Measurements from ENCODE around the gene GDF7.

The GDF7 gene

DNA sequence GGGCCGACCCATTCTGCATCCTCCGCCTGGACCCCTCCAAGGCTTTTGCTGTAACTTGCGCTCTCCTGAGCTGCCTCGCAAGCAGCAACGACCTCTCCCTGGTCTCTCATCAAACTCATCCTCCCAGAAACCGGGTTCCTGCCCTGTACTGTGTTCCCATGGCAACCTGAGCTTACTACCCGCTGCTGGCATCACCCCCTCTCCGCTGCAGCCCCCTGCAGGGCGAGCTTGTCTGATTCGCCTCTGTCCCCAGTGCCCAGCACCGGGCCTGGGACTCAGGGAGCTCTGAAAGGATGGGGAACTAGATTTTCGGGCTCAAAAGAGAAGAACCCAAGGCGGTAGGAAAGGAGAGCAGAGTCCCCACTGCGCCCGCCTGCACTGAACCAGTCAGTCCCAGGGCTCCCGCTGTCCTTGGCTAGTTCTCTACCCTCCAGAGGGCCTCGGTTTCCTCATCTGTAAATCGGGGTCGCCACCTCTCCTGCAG lies 16.5 kb upstream of the GDF7 start:
- Histone ChIP-seq H3K9me3 (ENCODE audit: insufficient read depth, low read length, severe bottlenecking) (no peaks in the 10 kb centered on the region), H3K4me3 (ENCODE audit: low read depth in 1 of 2, low read length in 2 of 2) (peak overlapping the region; percentile 61 to 89), H3K27ac (ENCODE audit: low read length) (peak overlapping the region; percentile 77), H3K4me2 (ENCODE audit: insufficient read depth, low read length) (peak overlapping the region; percentile 99), H2AFZ (ENCODE audit: low read depth, low read length) (peak overlapping the region; percentile 96), H3K9ac (ENCODE audit: low read depth, low read length) (peak overlapping the region; percentile 86), H3K79me2 (ENCODE audit: insufficient read depth, low read length) (peaks cover 5% of the 10 kb centered on the region; the same call in 1 of the 2 replicates), H3K36me3 (ENCODE audit: insufficient read depth, low read length) (no peaks in the 10 kb centered on the region; the same call in 1 of the 2 replicates), H3K4me1 (ENCODE audit: insufficient read depth, low read length) (peaks cover 23% of the 10 kb centered on the region), H4K20me1 (ENCODE audit: insufficient read depth, low read length) (no peaks in the 10 kb centered on the region; the same call in 1 of the 2 replicates), H3K27me3 (ENCODE audit: insufficient read depth, low read length, poor library complexity) (no peaks in the 10 kb centered on the region)
- DNase-seq (no peak), ATAC-seq (ENCODE audit: insufficient read depth, low read depth) (0 out of 3 replicates have a peak, but pooled peaks have one; percentile 0)
- TF ChIP-seq, protein P1, sequence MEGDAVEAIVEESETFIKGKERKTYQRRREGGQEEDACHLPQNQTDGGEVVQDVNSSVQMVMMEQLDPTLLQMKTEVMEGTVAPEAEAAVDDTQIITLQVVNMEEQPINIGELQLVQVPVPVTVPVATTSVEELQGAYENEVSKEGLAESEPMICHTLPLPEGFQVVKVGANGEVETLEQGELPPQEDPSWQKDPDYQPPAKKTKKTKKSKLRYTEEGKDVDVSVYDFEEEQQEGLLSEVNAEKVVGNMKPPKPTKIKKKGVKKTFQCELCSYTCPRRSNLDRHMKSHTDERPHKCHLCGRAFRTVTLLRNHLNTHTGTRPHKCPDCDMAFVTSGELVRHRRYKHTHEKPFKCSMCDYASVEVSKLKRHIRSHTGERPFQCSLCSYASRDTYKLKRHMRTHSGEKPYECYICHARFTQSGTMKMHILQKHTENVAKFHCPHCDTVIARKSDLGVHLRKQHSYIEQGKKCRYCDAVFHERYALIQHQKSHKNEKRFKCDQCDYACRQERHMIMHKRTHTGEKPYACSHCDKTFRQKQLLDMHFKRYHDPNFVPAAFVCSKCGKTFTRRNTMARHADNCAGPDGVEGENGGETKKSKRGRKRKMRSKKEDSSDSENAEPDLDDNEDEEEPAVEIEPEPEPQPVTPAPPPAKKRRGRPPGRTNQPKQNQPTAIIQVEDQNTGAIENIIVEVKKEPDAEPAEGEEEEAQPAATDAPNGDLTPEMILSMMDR (IDR thresholded peaks at IDR 0.05; ENCODE audit: borderline replicate concordance, extremely low read depth, low read length, poor library complexity, severe bottlenecking), result no peak
- TF ChIP-seq EZH2 (IDR thresholded peaks at IDR 0.05; ENCODE audit: borderline replicate concordance, low read depth, low read length, severe bottlenecking), result no peak

DNA sequence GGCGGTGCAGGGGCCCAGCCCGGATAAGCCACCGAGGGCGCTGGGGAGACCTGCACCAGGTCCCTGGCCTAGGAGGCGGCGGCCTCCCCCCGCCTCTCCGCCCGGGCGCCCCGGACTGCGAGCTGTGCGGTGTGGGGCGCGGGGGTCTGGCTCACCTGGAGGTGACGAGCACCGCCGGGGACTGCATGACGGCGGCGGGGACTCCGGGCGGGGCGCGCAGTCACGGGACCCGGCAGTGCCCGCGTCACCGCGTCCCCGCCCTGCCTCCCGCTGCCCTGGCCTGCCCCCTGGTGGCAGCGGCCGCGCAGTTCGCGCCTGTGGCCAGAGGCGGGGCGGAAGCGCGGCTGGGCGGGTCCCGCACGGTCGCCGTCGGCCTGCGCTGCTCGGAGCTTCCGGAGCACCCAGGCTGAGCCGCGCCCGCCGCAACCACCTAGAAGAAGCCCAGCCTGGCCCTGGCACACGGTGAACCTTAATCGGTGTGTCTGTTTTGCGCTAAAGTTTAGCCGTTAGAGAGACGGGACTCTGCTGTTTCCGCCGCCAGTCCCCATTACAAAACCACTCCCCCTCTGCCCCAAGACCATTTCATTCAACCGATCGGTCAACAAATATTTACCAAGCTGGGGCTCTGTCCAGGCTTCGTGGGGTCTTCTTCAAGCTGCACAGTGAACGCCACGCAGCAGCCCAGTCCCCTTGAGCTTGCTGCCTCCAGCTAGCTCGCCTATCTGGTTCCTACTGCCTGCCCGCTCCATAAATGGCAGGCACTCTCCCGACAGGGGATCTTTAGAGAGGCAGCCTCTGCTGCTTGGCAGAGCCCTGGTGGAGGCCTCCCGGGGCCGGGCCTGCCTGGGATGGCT lies 15.8 kb upstream of the GDF7 start, which contains the start of gene HS1BP3:
HS1BP3 (minus strand) TSS at position 222 of the 854 bp plus-strand sequence; CDS start at position 187, 35 bp downstream.
- Histone ChIP-seq H3K9me3 (ENCODE audit: insufficient read depth, low read length, severe bottlenecking) (no peaks in the 10 kb centered on the region), H4K20me1 (ENCODE audit: insufficient read depth, low read length) (no peaks in the 10 kb centered on the region), H3K36me3 (ENCODE audit: insufficient read depth, low read length) (no peaks in the 10 kb centered on the region), H3K27ac (ENCODE audit: low read length) (peak within 1 kb of the TSS; percentile 77), H3K4me1 (ENCODE audit: insufficient read depth, low read length) (peaks cover 23% of the 10 kb centered on the region), H3K4me2 (ENCODE audit: insufficient read depth, low read length) (peak within 1 kb of the TSS; percentile 99), H3K27me3 (ENCODE audit: insufficient read depth, low read length, poor library complexity) (no peaks in the 10 kb centered on the region), H3K4me3 (ENCODE audit: low read depth in 1 of 2, low read length in 2 of 2) (peak within 1 kb of the TSS; percentile 61 to 89), H2AFZ (ENCODE audit: low read depth, low read length) (peak within 1 kb of the TSS; percentile 96), H3K9ac (ENCODE audit: low read depth, low read length) (peak within 1 kb of the TSS; percentile 86), H3K79me2 (ENCODE audit: insufficient read depth, low read length) (peaks cover 5% of the 10 kb centered on the region; the same call in 1 of the 2 replicates)
- TF ChIP-seq, protein P1 (IDR thresholded peaks at IDR 0.05; ENCODE audit: borderline replicate concordance, extremely low read depth, low read length, poor library complexity, severe bottlenecking), result peak; percentile 89
- TF ChIP-seq EZH2 (IDR thresholded peaks at IDR 0.05; ENCODE audit: borderline replicate concordance, low read depth, low read length, severe bottlenecking), result no peak
- ATAC-seq (ENCODE audit: insufficient read depth, low read depth), result peak; percentile 96
- peak; percentile 85 for DNase-seq

DNA sequence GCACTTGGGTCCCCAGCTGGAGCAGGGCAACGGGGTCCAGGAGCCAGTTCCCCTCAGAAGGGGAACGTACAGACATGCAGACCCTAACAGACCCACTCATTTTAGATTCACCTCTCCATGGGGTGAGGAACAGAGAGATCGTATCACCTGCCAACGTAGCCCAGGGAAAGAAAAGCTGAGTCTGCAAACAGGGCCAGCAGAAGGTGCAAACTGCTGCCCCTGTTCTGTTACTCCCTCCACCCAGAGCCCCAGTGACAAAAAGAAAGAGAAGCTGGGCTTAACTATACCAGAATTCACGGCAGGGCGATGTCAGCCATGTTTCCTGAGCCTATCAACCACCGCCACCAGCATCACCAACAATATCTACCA lies 15.2 kb upstream of the GDF7 start:
- peaks cover 23% of the 10 kb centered on the region for H3K4me1 ChIP-seq (ENCODE audit: insufficient read depth, low read length)
- H3K79me2 ChIP-seq (ENCODE audit: insufficient read depth, low read length), result peaks cover 5% of the 10 kb centered on the region; the same call in 1 of the 2 replicates
- H3K4me3 ChIP-seq (ENCODE audit: low read depth in 1 of 2, low read length in 2 of 2), result peak overlapping the region in 1 of 2 experiments; percentile 89; a peak in 2 of 4 replicates
- no peak for ATAC-seq (ENCODE audit: insufficient read depth, low read depth)
- TF ChIP-seq, protein P1 (IDR thresholded peaks at IDR 0.05; ENCODE audit: borderline replicate concordance, extremely low read depth, low read length, poor library complexity, severe bottlenecking), result no peak
- no peak for TF ChIP-seq EZH2 (IDR thresholded peaks at IDR 0.05; ENCODE audit: borderline replicate concordance, low read depth, low read length, severe bottlenecking)
- no peaks in the 10 kb centered on the region for H3K36me3 ChIP-seq (ENCODE audit: insufficient read depth, low read length)
- peak overlapping the region; percentile 81 for H2AFZ ChIP-seq (ENCODE audit: low read depth, low read length)
- DNase-seq, result no peak
- H3K27ac ChIP-seq (ENCODE audit: low read length), result peak overlapping the region; percentile 65; the same call in 1 of the 2 replicates
- H3K4me2 ChIP-seq (ENCODE audit: insufficient read depth, low read length), result peak overlapping the region; percentile 99
- no peaks in the 10 kb centered on the region for H3K27me3 ChIP-seq (ENCODE audit: insufficient read depth, low read length, poor library complexity)
- H4K20me1 ChIP-seq (ENCODE audit: insufficient read depth, low read length), result no peaks in the 10 kb centered on the region
- no peaks in the 10 kb centered on the region for H3K9me3 ChIP-seq (ENCODE audit: insufficient read depth, low read length, severe bottlenecking)
- peak overlapping the region; percentile 86 for H3K9ac ChIP-seq (ENCODE audit: low read depth, low read length)
